Measurements from ENCODE around the gene EXOC4. TPM values are rescaled to one million over a fixed set of nuclear protein-coding genes. Genes with fewer than 3 reads are reported as not detected.

The EXOC4 gene
- total and polyA plus RNA-seq, 12 donors = 7.5 to 41.7 (median 34.6) TPM

DNA sequence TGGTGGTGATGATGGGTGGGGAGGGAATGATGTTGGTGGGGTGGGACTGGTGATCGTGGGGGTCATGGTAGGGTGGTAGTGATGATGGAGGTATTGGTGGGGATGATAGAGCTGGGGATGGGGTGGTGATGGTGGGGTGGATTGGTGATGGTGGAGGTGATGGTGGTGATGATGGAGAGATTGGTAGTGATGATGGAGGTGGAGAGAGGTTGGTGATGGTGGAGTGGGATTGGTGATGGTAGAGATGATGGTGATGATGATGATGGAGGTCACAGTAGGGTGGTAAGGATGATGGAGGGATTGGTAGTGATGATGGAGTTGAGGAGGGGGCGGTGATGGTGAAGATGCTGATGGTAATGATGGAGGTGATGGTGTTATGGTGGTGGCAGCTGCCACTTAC, 155.3 kb downstream of the EXOC4 start:
- WGBS, 2 donors = 99 to 100% methylated on average over 2 of the region's 2 CpGs
- H3K36me3 ChIP-seq = no peaks in the 10 kb centered on the region
- H3K4me1 ChIP-seq = peaks cover 0 to 14% (median 0%) of the 10 kb centered on the region in 9 donors
- intact Hi-C loops (cut with DNase I) = no loop called here
- no peak for DNase-seq
- ATAC-seq = no peak
- H3K4me3 ChIP-seq = no peak overlapping the region
- no peaks in the 10 kb centered on the region for H3K9me3 ChIP-seq
- no peaks in the 10 kb centered on the region for H3K27me3 ChIP-seq
- no peak overlapping the region for H3K27ac ChIP-seq
- TF ChIP-seq, protein P1, sequence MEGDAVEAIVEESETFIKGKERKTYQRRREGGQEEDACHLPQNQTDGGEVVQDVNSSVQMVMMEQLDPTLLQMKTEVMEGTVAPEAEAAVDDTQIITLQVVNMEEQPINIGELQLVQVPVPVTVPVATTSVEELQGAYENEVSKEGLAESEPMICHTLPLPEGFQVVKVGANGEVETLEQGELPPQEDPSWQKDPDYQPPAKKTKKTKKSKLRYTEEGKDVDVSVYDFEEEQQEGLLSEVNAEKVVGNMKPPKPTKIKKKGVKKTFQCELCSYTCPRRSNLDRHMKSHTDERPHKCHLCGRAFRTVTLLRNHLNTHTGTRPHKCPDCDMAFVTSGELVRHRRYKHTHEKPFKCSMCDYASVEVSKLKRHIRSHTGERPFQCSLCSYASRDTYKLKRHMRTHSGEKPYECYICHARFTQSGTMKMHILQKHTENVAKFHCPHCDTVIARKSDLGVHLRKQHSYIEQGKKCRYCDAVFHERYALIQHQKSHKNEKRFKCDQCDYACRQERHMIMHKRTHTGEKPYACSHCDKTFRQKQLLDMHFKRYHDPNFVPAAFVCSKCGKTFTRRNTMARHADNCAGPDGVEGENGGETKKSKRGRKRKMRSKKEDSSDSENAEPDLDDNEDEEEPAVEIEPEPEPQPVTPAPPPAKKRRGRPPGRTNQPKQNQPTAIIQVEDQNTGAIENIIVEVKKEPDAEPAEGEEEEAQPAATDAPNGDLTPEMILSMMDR (IDR thresholded peaks at IDR 0.05) = no peak

DNA sequence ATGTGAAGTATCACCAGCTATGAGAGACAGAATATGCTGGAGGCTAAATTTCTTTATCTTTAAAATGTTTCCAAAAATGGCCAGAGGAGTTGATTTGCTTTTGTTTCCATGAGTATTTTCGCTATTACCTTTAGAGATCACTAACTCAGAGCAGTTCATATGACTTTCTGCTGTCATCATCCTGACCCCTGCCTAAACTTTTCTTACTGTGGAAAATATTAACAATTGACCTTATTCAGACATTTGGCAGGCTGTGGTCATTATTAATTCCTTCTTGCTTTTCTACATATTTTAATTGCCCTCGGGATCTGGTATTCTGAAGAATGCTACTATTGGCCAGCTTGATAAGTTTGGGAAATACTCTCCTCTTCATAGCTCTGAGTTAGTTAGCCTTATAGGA, 156.5 kb downstream of the EXOC4 start:
- Histone ChIP-seq H3K36me3 (no peaks in the 10 kb centered on the region), H3K27ac (no peak overlapping the region), H3K4me3 (no peak overlapping the region), H3K9me3 (no peaks in the 10 kb centered on the region), H3K27me3 (no peaks in the 10 kb centered on the region), H3K4me1 (peaks cover 0 to 14% (median 0%) of the 10 kb centered on the region in 9 donors)
- ATAC-seq (no peak), DNase-seq (no peak)
- 58 to 73% methylated on average over 2 of the region's 2 CpGs for WGBS, 2 donors
- TF ChIP-seq, protein P1 (IDR thresholded peaks at IDR 0.05) = no peak
- intact Hi-C loops (cut with DNase I) = no loop called here

DNA sequence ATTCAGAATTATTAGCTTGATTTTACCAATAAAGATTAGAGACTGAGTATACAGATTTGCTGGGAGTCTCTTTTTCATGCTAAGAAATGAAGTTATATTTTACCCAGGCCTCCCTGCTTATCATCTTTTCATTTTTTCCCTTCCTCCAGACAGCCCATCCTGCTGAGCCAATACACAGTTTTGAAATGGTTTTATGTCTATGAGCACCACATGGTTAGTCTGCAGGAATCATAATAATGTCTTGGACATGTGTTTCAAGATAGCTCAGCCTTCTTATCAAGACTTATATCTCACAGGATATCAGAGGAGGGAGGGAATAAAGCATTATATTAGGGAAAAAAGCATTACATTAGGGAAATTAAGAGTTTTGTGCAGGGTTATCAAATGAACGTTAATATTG, 157.1 kb downstream of the EXOC4 start:
- ATAC-seq = no peak
- Histone ChIP-seq H3K27ac (no peak overlapping the region), H3K27me3 (no peaks in the 10 kb centered on the region), H3K36me3 (no peaks in the 10 kb centered on the region), H3K9me3 (no peaks in the 10 kb centered on the region), H3K4me1 (peaks cover 0 to 14% (median 0%) of the 10 kb centered on the region in 9 donors), H3K4me3 (no peak overlapping the region)
- 80 to 86% methylated on average over 1 of the region's 1 CpG for WGBS, 2 donors
- DNase-seq = no peak
- TF ChIP-seq, protein P1 (IDR thresholded peaks at IDR 0.05) = no peak
- intact Hi-C loops (cut with DNase I) = no loop called here

DNA sequence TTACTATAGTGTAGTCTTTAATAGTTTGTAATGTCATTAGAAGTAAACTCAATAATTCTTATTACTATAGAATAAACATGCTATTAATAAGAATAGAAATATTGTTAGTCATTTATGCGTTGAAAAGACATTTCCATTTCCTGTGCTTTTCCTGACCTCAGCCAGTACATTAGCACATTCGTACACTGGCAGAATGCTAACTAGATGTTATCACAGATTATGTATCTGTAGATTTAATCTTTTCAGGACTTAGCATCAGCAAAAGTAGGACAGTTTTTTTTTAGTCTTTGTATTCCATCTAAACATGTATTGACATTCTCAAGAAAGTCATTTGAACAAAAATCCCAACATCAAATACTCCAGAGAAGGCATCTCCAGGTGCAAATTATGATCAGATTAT, 158.5 kb downstream of the EXOC4 start:
- DNase-seq (no peak), ATAC-seq (no peak)
- Histone ChIP-seq H3K4me1 (peaks cover 0 to 14% (median 0%) of the 10 kb centered on the region in 9 donors), H3K4me3 (no peak overlapping the region), H3K9me3 (no peaks in the 10 kb centered on the region), H3K27ac (no peak overlapping the region), H3K36me3 (no peaks in the 10 kb centered on the region), H3K27me3 (no peaks in the 10 kb centered on the region)
- TF ChIP-seq, protein P1 (IDR thresholded peaks at IDR 0.05) = no peak
- intact Hi-C loops (cut with DNase I) = no loop called here
- WGBS, 2 donors = 44 to 64% methylated on average over 2 of the region's 2 CpGs

Measured in heart right ventricle (tissue), 16 donors.